Heart right ventricle (tissue), 16 donors: Measurements from ENCODE around the gene KLHDC7B. TPM values are rescaled to one million over a fixed set of nuclear protein-coding genes. Genes with fewer than 3 reads are reported as not detected.

Experiments used
- ATAC-seq, 8 donors: fragments of 200-7000 bp; cut with Tn5 transposase; one replicate each; pipeline ENCODE4 v1.9.1; 2020; ENCODE audit warnings: mild to moderate bottlenecking in 8 of 8, moderate library complexity in 8 of 8, moderate number of reproducible peaks in 1 of 8
- DNase-seq, 2 donors: peaks; one replicate each; pipeline ENCODE4 v3.0.0-alpha.2; 2020
- H3K27ac ChIP-seq, 10 donors: fragments of 200-600 bp; sonication (generic) in 2 of 10; one replicate each; pipeline versions ENCODE4 v1.5.0 to v1.8.0; 2020 to 2022; ENCODE audit warnings: mild to moderate bottlenecking in 3 of 10
- H3K27me3 ChIP-seq, 7 donors: fragments of 200-600 bp; one replicate each; pipeline ENCODE4 v1.8.0; 2021 to 2022; ENCODE audit warnings: mild to moderate bottlenecking in 2 of 7
- H3K36me3 ChIP-seq, 9 donors: fragments of 200-600 bp; sonication (generic) in 1 of 9; one replicate each; pipeline versions ENCODE4 v1.5.0 to v1.8.0; 2020 to 2022; ENCODE audit warnings: mild to moderate bottlenecking in 2 of 9
- H3K4me1 ChIP-seq, 9 donors: fragments of 200-600 bp; sonication (generic) in 1 of 9; one replicate each; pipeline versions ENCODE4 v1.5.0 to v1.8.0; 2020 to 2022; ENCODE audit warnings: mild to moderate bottlenecking in 4 of 9
- H3K4me3 ChIP-seq, 10 donors: fragments of 200-600 bp; sonication (generic) in 2 of 10; one replicate each; pipeline versions ENCODE4 v1.5.0 to v1.8.0; 2020 to 2022; ENCODE audit warnings: mild to moderate bottlenecking in 7 of 10, moderate library complexity in 2 of 10
- H3K9me3 ChIP-seq, 11 donors: fragments of 200-600 bp in 10 of 11; sonication (generic) in 2 of 11; one replicate each; pipeline versions ENCODE4 v1.5.0 to v1.8.0; 2013 to 2022; ENCODE audit warnings: mild to moderate bottlenecking in 2 of 11, control low read depth in 1 of 11, moderate library complexity in 1 of 11
- CTCF ChIP-seq, 9 donors: fragments of 200-600 bp; sonication (generic) in 2 of 9; IDR thresholded peaks; one replicate each; pipeline versions ENCODE4 v1.5.0 to v1.8.0; 2021 to 2022; ENCODE audit warnings: antibody characterized with exemption in 9 of 9, mild to moderate bottlenecking in 5 of 9, moderate library complexity in 1 of 9
- WGBS, 2 donors: extraction: QIAGEN DNeasy Blood & Tissue Kit; methylation state at CpG; one replicate each; pipeline ENCODE4 v1.1.7; 2013; ENCODE audit warnings: inconsistent platforms in 1 of 2; 5-methylcytosine and 5-hydroxymethylcytosine counted together
- intact Hi-C, 10 donors: fragments of 100-400 bp; cut with DNase I; formaldehyde crosslinking; loops; one replicate each; pipeline versions ENCODE4 v1.11.1 to v1.14.2; 2022
- polyA plus RNA-seq, 2 donors: library from polyadenylated mRNA; stranded (reverse); fragments of 200-250 nt; gene quantifications; one replicate each; pipeline ENCODE4 v1.2.3, GENCODE V29; 2013
- total RNA-seq, 10 donors: library from RNA; stranded (reverse); fragmentation: NEBNext Ultra II Directional in 3 of 10; extraction: Animal tissue kit (Norgen Biotek cat#: 25700) in 3 of 10; gene quantifications; one replicate each; pipeline versions ENCODE4 v1.2.1 to v1.2.4, GENCODE V29; 2021 to 2023
- donor health status: Arrhythmogenic right ventricular cardiomyopathy.
- donor health status: ischemic (EF 13 %, LVEDD 7.1; RV severe dilation, severe dysfunction).
- donor health status: healthy with polysubstance abuse.
- donor health status: DM: no; HTN: yes; CAD: no.
- donor health status: DM: no; HTN: no; CAD: no.
- donor health status: ischemic (EF 25% LVEDD 6.9; RV normal size, moderate dysfunction).
- donor health status: ischemic (EF 25% LVEDD 5.7; RV mildly dilated, moderate dysfunction).
- donor health status: healthy.
- donor health status: DM: yes; HTN: yes; CAD: no.
- donor health status: Ischemic cardiomyopathy.
- donor health status: ischemic (EF 35%, LVEDD 5.7; RV mildly dilated, moderate dysfunction).
- donor health status: nonischemic (EF 11% LVEDD 7.7; RV severe dilation, severe dysfunction).
- donor health status: DM: yes; HTN: yes; CAD: no.
- donor health status: PGD.
- donor health status: ischemic (EF 29% LVEDD 5.4; RV normal size, mild dysfunction).
- donor health status: nonischemic (EF 23%, LVEDD 6.1; RV moderate dilation, normal function).

Gene KLHDC7B
- total and polyA plus RNA-seq, 12 donors, result 0.10 to 1.3 (median 0.13) TPM; not detected in 7

- DNase-seq (peak; percentile 96 to 98), ATAC-seq (peak; percentile 64 to 84 (median 76))
- intact Hi-C loops, result loop anchor here in 5 of 10 donors (1.0 to 10.0 kb wide), 5 partner anchors 16 to 280 kb away; partner anchors contain the start of genes NCAPH2 (in 5 of the 5), SYCE3 (in 1 of the 5) and TUBGCP6 (in 1 of the 5)
- Histone ChIP-seq H3K4me1 (peaks cover 8 to 54% (median 37%) of the 10 kb centered on the region in 9 donors), H3K4me3 (peak within 1 kb of the TSS; percentile 50 to 86 (median 78)), H3K9me3 (no peaks in the 10 kb centered on the region), H3K36me3 (peaks cover 0 to 61% (median 29%) of the 10 kb centered on the region in 9 donors), H3K27ac (peak within 1 kb of the TSS; percentile 69 to 99 (median 94)), H3K27me3 (peaks cover 0 to 7% (median 0%) of the 10 kb centered on the region in 7 donors)
- TF ChIP-seq CTCF (IDR thresholded peaks at IDR 0.05), result peak in 8 of 9 donors; percentile 12 to 59 (median 39)
- WGBS, 2 donors, result 0% methylated on average over 83 to 84 of the region's 84 CpGs
These were observed 20.4 kb upstream of the KLHDC7B start, which contains the start of gene SCO2 for GRCh38 chr22:50525104-50525857. Gene SCO2, minus strand, starts transcription at chr22:50525598. Its CDS starts 1,187 bp downstream, at chr22:50524411.

GRCh38 chr22:50525858-50526107 lies 19.9 kb upstream of the KLHDC7B start:
- TF ChIP-seq CTCF (IDR thresholded peaks at IDR 0.05), result no peak
- ATAC-seq (peak in 2 of 8 donors; percentile 16 to 28), DNase-seq (no peak)
- Histone ChIP-seq H3K27ac (peak overlapping the region; percentile 69 to 99 (median 94)), H3K27me3 (peaks cover 0 to 12% (median 3%) of the 10 kb centered on the region in 7 donors), H3K36me3 (peaks cover 0 to 56% (median 29%) of the 10 kb centered on the region in 9 donors), H3K4me3 (peak overlapping the region; percentile 50 to 86 (median 78)), H3K4me1 (peaks cover 13 to 59% (median 42%) of the 10 kb centered on the region in 9 donors), H3K9me3 (no peaks in the 10 kb centered on the region)
- WGBS, 2 donors, result 0% methylated on average over 20 to 33 of the region's 33 CpGs
- intact Hi-C loops, result loop anchor here in 5 of 10 donors (1.0 to 10.0 kb wide), 5 partner anchors 17 to 281 kb away; partner anchors contain the start of genes NCAPH2 (in 5 of the 5), SYCE3 (in 1 of the 5) and TUBGCP6 (in 1 of the 5)

- TF ChIP-seq CTCF (IDR thresholded peaks at IDR 0.05), result peak; percentile 58 to 79 (median 69)
- intact Hi-C loops, result loop anchor here in 2 of 10 donors (5.0 to 10.0 kb wide), 3 partner anchors 36 to 281 kb away; partner anchors contain the start of genes SYCE3 (in 1 of the 2) and TUBGCP6 (in 1 of the 2)
- H3K36me3 ChIP-seq, result peaks cover 0 to 51% (median 26%) of the 10 kb centered on the region in 9 donors
- peak; percentile 14 to 44 (median 29) for ATAC-seq
- DNase-seq, result peak; percentile 85 to 87
- peak overlapping the region; percentile 69 to 99 (median 94) for H3K27ac ChIP-seq
- H3K9me3 ChIP-seq, result no peaks in the 10 kb centered on the region
- 1 to 4% methylated on average over 48 to 77 of the region's 77 CpGs for WGBS, 2 donors
- H3K4me1 ChIP-seq, result peaks cover 13 to 63% (median 46%) of the 10 kb centered on the region in 9 donors
- peaks cover 0 to 16% (median 3%) of the 10 kb centered on the region in 7 donors for H3K27me3 ChIP-seq
- H3K4me3 ChIP-seq, result peak overlapping the region; percentile 50 to 86 (median 78)
These were observed 19.4 kb upstream of the KLHDC7B start for GRCh38 chr22:50526108-50526833.
